ENCODE measurements around the gene MAEA. TPM values are rescaled to one million over a fixed set of nuclear protein-coding genes. Genes with fewer than 3 reads are reported as not detected.
A peak's percentile ranks its signal among the peaks of the same experiment; 100 is the strongest.
"Not testable (repeated sequence)": the region's sequence is repeated elsewhere in the genome, so short reads cannot be mapped to it uniquely, and the experiment has no call there.

The MAEA gene
- total RNA-seq, 1 donor from 2014 or later, result 68.2 TPM

DNA sequence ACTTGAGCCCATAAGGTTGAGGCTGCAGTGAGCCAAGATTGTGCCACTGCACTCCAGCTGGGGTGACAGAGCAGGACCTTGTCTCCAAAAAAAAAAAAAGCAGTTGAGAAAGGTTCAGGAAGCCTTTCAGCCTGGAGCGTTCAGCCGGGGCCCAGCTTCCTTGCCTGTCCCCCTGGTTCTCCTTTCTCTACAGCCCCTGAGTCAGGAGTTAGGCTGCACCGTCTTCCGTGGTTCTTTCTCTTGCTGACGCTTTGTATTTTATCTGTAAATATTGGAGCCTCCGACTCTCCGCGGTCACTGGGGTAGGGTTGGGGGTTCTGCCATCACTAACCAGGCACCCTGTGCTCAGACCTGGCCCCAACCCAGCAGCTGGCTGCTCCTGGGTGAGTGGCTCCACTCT is 43.6 kb downstream of the MAEA start:
- Mint-ChIP-seq H3K9me3 (ENCODE audit: unreplicated experiment) (no peaks in the 10 kb centered on the region), H3K4me1 (ENCODE audit: unreplicated experiment) (peaks cover 10% of the 10 kb centered on the region), H3K27ac (ENCODE audit: unreplicated experiment) (no peak overlapping the region), H3K4me3 (ENCODE audit: unreplicated experiment) (no peak overlapping the region), H3K36me3 (ENCODE audit: low read depth, unreplicated experiment) (peaks cover 42% of the 10 kb centered on the region), H3K27me3 (ENCODE audit: unreplicated experiment) (peaks cover 18% of the 10 kb centered on the region)
- TF ChIP-seq, protein P1, sequence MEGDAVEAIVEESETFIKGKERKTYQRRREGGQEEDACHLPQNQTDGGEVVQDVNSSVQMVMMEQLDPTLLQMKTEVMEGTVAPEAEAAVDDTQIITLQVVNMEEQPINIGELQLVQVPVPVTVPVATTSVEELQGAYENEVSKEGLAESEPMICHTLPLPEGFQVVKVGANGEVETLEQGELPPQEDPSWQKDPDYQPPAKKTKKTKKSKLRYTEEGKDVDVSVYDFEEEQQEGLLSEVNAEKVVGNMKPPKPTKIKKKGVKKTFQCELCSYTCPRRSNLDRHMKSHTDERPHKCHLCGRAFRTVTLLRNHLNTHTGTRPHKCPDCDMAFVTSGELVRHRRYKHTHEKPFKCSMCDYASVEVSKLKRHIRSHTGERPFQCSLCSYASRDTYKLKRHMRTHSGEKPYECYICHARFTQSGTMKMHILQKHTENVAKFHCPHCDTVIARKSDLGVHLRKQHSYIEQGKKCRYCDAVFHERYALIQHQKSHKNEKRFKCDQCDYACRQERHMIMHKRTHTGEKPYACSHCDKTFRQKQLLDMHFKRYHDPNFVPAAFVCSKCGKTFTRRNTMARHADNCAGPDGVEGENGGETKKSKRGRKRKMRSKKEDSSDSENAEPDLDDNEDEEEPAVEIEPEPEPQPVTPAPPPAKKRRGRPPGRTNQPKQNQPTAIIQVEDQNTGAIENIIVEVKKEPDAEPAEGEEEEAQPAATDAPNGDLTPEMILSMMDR (IDR thresholded peaks at IDR 0.05; ENCODE audit: unreplicated experiment), result no peak
- DNase-seq (ENCODE audit: low spot score), result no peak

- H3K9me3 Mint-ChIP-seq (ENCODE audit: unreplicated experiment); H3K4me1 Mint-ChIP-seq (ENCODE audit: unreplicated experiment); H3K4me3 Mint-ChIP-seq (ENCODE audit: unreplicated experiment); DNase-seq (ENCODE audit: low spot score); H3K27ac Mint-ChIP-seq (ENCODE audit: unreplicated experiment): not testable (repeated sequence)
- peaks cover 18% of the 10 kb centered on the region for H3K27me3 Mint-ChIP-seq (ENCODE audit: unreplicated experiment)
- H3K36me3 Mint-ChIP-seq (ENCODE audit: low read depth, unreplicated experiment), result peaks cover 45% of the 10 kb centered on the region
Measured at GRCh38 chr4:1333851-1334578, 44.3 kb downstream of the MAEA start.

DNA sequence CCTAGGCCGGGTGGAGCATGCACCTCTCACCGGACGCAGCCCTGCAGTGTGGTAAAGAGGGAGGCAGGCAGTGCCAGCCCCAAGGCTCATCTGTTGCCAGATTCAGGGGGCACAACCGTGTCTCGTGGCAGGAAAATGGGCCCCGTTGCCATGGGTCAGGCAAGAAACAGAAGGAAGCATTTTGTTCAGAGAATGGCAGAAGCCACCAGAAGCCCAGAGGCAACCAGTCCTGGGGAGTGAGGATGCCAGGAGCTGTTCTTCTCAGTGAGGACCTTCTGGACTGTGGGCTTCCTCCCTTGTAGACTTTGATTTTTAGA is 44.8 kb downstream of the MAEA start:
- peaks cover 10% of the 10 kb centered on the region for H3K4me1 Mint-ChIP-seq (ENCODE audit: unreplicated experiment)
- no peak overlapping the region for H3K4me3 Mint-ChIP-seq (ENCODE audit: unreplicated experiment)
- H3K9me3 Mint-ChIP-seq (ENCODE audit: unreplicated experiment), result no peaks in the 10 kb centered on the region
- peaks cover 18% of the 10 kb centered on the region for H3K27me3 Mint-ChIP-seq (ENCODE audit: unreplicated experiment)
- peaks cover 50% of the 10 kb centered on the region for H3K36me3 Mint-ChIP-seq (ENCODE audit: low read depth, unreplicated experiment)
- TF ChIP-seq, protein P1 (IDR thresholded peaks at IDR 0.05; ENCODE audit: unreplicated experiment), result no peak
- H3K27ac Mint-ChIP-seq (ENCODE audit: unreplicated experiment), result no peak overlapping the region
- no peak for DNase-seq (ENCODE audit: low spot score)

- H3K9me3 Mint-ChIP-seq (ENCODE audit: unreplicated experiment); DNase-seq (ENCODE audit: low spot score); H3K27ac Mint-ChIP-seq (ENCODE audit: unreplicated experiment); H3K4me1 Mint-ChIP-seq (ENCODE audit: unreplicated experiment): not testable (repeated sequence)
- Mint-ChIP-seq H3K27me3 (ENCODE audit: unreplicated experiment) (peaks cover 17% of the 10 kb centered on the region), H3K36me3 (ENCODE audit: low read depth, unreplicated experiment) (peaks cover 46% of the 10 kb centered on the region), H3K4me3 (ENCODE audit: unreplicated experiment) (peak overlapping the region; percentile 64)
Measured at GRCh38 chr4:1335193-1335883, 45.6 kb downstream of the MAEA start.

- peaks cover 42% of the 10 kb centered on the region for H3K36me3 Mint-ChIP-seq (ENCODE audit: low read depth, unreplicated experiment)
- H3K27me3 Mint-ChIP-seq (ENCODE audit: unreplicated experiment), result peaks cover 11% of the 10 kb centered on the region
- no peak overlapping the region for H3K27ac Mint-ChIP-seq (ENCODE audit: unreplicated experiment)
- DNase-seq (ENCODE audit: low spot score), result no peak
- H3K9me3 Mint-ChIP-seq (ENCODE audit: unreplicated experiment), result no peaks in the 10 kb centered on the region
- H3K4me3 Mint-ChIP-seq (ENCODE audit: unreplicated experiment), result peak overlapping the region; percentile 47
- TF ChIP-seq, protein P1 (IDR thresholded peaks at IDR 0.05; ENCODE audit: unreplicated experiment), result no peak
- H3K4me1 Mint-ChIP-seq (ENCODE audit: unreplicated experiment), result peaks cover 7% of the 10 kb centered on the region
Measured at GRCh38 chr4:1336088-1336491, 46.4 kb downstream of the MAEA start.

- H3K36me3 Mint-ChIP-seq (ENCODE audit: low read depth, unreplicated experiment), result peaks cover 42% of the 10 kb centered on the region
- DNase-seq (ENCODE audit: low spot score), result no peak
- no peaks in the 10 kb centered on the region for H3K9me3 Mint-ChIP-seq (ENCODE audit: unreplicated experiment)
- H3K4me1 Mint-ChIP-seq (ENCODE audit: unreplicated experiment), result peaks cover 7% of the 10 kb centered on the region
- peak overlapping the region; percentile 84 for H3K4me3 Mint-ChIP-seq (ENCODE audit: unreplicated experiment)
- TF ChIP-seq, protein P1 (IDR thresholded peaks at IDR 0.05; ENCODE audit: unreplicated experiment), result no peak
- H3K27me3 Mint-ChIP-seq (ENCODE audit: unreplicated experiment), result peaks cover 15% of the 10 kb centered on the region
- no peak overlapping the region for H3K27ac Mint-ChIP-seq (ENCODE audit: unreplicated experiment)
Measured at GRCh38 chr4:1337376-1337831, 47.7 kb downstream of the MAEA start.
